ENCODE results near the gene APP.

DNA sequence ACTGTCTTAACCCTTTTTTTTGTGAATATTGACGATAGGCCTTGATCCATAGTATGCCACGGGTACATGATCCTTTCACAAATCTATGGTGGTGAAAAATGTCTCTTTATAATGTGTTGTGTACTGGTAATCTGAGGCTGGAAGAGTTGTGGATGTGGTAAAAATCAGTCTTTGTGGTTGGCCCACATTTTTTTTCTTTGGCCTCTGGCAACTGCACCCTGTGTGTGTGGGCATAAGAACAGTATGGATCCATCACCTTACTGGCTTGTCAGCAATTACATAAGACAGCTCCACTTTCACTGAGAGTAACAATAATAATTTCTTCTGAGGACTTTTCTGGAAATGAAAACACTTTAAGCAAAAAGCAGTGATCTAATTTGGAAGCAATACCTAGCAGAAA, 334.2 kb downstream of the APP start:
- TF ChIP-seq, protein P1, sequence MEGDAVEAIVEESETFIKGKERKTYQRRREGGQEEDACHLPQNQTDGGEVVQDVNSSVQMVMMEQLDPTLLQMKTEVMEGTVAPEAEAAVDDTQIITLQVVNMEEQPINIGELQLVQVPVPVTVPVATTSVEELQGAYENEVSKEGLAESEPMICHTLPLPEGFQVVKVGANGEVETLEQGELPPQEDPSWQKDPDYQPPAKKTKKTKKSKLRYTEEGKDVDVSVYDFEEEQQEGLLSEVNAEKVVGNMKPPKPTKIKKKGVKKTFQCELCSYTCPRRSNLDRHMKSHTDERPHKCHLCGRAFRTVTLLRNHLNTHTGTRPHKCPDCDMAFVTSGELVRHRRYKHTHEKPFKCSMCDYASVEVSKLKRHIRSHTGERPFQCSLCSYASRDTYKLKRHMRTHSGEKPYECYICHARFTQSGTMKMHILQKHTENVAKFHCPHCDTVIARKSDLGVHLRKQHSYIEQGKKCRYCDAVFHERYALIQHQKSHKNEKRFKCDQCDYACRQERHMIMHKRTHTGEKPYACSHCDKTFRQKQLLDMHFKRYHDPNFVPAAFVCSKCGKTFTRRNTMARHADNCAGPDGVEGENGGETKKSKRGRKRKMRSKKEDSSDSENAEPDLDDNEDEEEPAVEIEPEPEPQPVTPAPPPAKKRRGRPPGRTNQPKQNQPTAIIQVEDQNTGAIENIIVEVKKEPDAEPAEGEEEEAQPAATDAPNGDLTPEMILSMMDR (IDR thresholded peaks at IDR 0.05; ENCODE audit: low read length), result no peak
- TF ChIP-seq EZH2 (optimal IDR thresholded peaks at IDR 0.05; ENCODE audit: low read depth, low read length), result no peak
- no peak for TF ChIP-seq EZH2phosphoT487 (IDR thresholded peaks at IDR 0.05; ENCODE audit: low read length)
